Kidney epithelial cell (primary cell): ENCODE measurements around the gene KCNIP4. TPM values are rescaled to one million over a fixed set of nuclear protein-coding genes. Genes with fewer than 3 reads are reported as not detected.

Source experiments
- DNase-seq: peaks from one replicate; pipeline ENCODE4 v3.0.0-alpha.2; 2010; ENCODE audit warnings: low read depth
- H3K27me3 ChIP-seq: 2 replicates; pipeline ENCODE4 v1.6.0; 2011; ENCODE audit warnings: low read length; ENCODE audit not compliant: control insufficient read depth, insufficient read depth
- H3K36me3 ChIP-seq: 2 replicates; pipeline ENCODE4 v1.5.1; 2011; ENCODE audit warnings: low read length; ENCODE audit not compliant: control insufficient read depth, insufficient read depth
- H3K4me3 ChIP-seq: 2 replicates; pipeline ENCODE4 v1.5.1; 2011; ENCODE audit warnings: low read depth, mild to moderate bottlenecking, control low read depth, low read length
- CTCF ChIP-seq: IDR thresholded peaks from 2 replicates; pipeline ENCODE4 v1.5.1; 2011; ENCODE audit warnings: mild to moderate bottlenecking, moderate library complexity, low read length, control low read depth, inconsistent platforms; ENCODE audit not compliant: insufficient read depth, poor library complexity, severe bottlenecking
- total RNA-seq: library from RNA; depleted of rRNA; stranded (reverse); fragments of >200 nt; gene quantifications from 2 replicates; pipeline ENCODE4 v1.2.3, GENCODE V29; 2015

KCNIP4 gene
- total RNA-seq, 1 donor from 2014 or later: 5.5 TPM

GRCh38 chr4:20696815-20697214, 1251.8 kb downstream of the KCNIP4 start:
- no peak overlapping the region for H3K4me3 ChIP-seq
- no peak for TF ChIP-seq CTCF
- no peaks in the 10 kb centered on the region for H3K36me3 ChIP-seq
- H3K27me3 ChIP-seq: no peaks in the 10 kb centered on the region
- DNase-seq: no peak

GRCh38 chr4:20687864-20688263, 1260.7 kb downstream of the KCNIP4 start:
- Histone ChIP-seq H3K36me3 (no peaks in the 10 kb centered on the region), H3K4me3 (no peak overlapping the region), H3K27me3 (no peaks in the 10 kb centered on the region)
- no peak for TF ChIP-seq CTCF
- DNase-seq: peak; percentile 88

- H3K27me3 ChIP-seq: no peaks in the 10 kb centered on the region
- DNase-seq: no peak
- H3K4me3 ChIP-seq: no peak overlapping the region
- H3K36me3 ChIP-seq: no peaks in the 10 kb centered on the region
- TF ChIP-seq CTCF: peak; percentile 37
These were observed 1263.5 kb downstream of the KCNIP4 start for GRCh38 chr4:20684852-20685763.

- Histone ChIP-seq H3K36me3 (no peaks in the 10 kb centered on the region), H3K27me3 (no peaks in the 10 kb centered on the region), H3K4me3 (no peak overlapping the region)
- DNase-seq: no peak
- TF ChIP-seq CTCF: no peak
These were observed 1264.8 kb downstream of the KCNIP4 start for GRCh38 chr4:20683766-20684165.

GRCh38 chr4:20682853-20683252, 1265.7 kb downstream of the KCNIP4 start:
- no peak for DNase-seq
- TF ChIP-seq CTCF: no peak
- H3K27me3 ChIP-seq: no peaks in the 10 kb centered on the region
- H3K36me3 ChIP-seq: no peaks in the 10 kb centered on the region
- no peak overlapping the region for H3K4me3 ChIP-seq
